DND-41 (cell line): Measurements from ENCODE around the gene NAA16.
A peak's percentile ranks its signal among the peaks of the same experiment; 100 is the strongest.

ENCODE experiments used
- ATAC-seq: fragments of 200-7000 bp; cut with Tn5 transposase; 3 replicates; pipeline ENCODE4 v1.9.1; 2021; ENCODE audit warnings: low read depth; ENCODE audit not compliant: insufficient read depth
- DNase-seq: peaks from one replicate; pipeline ENCODE4 v3.0.0-alpha.2; 2020
- H2AFZ ChIP-seq: 2 replicates; pipeline ENCODE4 v1.6.0; 2012; ENCODE audit warnings: low read depth, low read length
- H3K27ac ChIP-seq: 2 replicates; pipeline ENCODE4 v1.5.1; 2012; ENCODE audit warnings: low read length, inconsistent platforms
- H3K27me3 ChIP-seq: fragments of 200-600 bp; sonication (generic); 2 replicates; pipeline ENCODE4 v1.6.0; 2012; ENCODE audit warnings: low read length, mild to moderate bottlenecking, inconsistent platforms; ENCODE audit not compliant: insufficient read depth, poor library complexity
- H3K36me3 ChIP-seq: 2 replicates; pipeline ENCODE4 v1.5.1; 2012; ENCODE audit warnings: low read length, inconsistent platforms; ENCODE audit not compliant: insufficient read depth
- H3K4me1 ChIP-seq: 2 replicates; pipeline ENCODE4 v1.5.1; 2012; ENCODE audit warnings: mild to moderate bottlenecking, low read length; ENCODE audit not compliant: insufficient read depth
- H3K4me2 ChIP-seq: 2 replicates; pipeline ENCODE4 v1.6.0; 2012; ENCODE audit warnings: mild to moderate bottlenecking, moderate library complexity, low read length, inconsistent platforms; ENCODE audit not compliant: insufficient read depth
- H3K4me3 ChIP-seq, 2 experiments: fragments of 200-600 bp in 1 of 2; shearing (Covaris generic) in 1 of 2; 2 replicates each; pipeline ENCODE4 v1.5.1; 2012 to 2016; ENCODE audit warnings: inconsistent platforms in 2 of 2, low read length in 2 of 2, mild to moderate bottlenecking in 2 of 2, low read depth in 1 of 2, moderate library complexity in 1 of 2
- H3K79me2 ChIP-seq: 2 replicates; pipeline ENCODE4 v1.6.0; 2012; ENCODE audit warnings: low read length, inconsistent platforms; ENCODE audit not compliant: insufficient read depth
- H3K9ac ChIP-seq: 2 replicates; pipeline ENCODE4 v1.6.0; 2012; ENCODE audit warnings: low read depth, mild to moderate bottlenecking, inconsistent platforms, low read length, moderate library complexity
- H3K9me3 ChIP-seq: 2 replicates; pipeline ENCODE4 v1.5.1; 2012; ENCODE audit warnings: low read length, moderate library complexity, mild to moderate bottlenecking, inconsistent platforms; ENCODE audit not compliant: insufficient read depth, severe bottlenecking
- H4K20me1 ChIP-seq: 2 replicates; pipeline ENCODE4 v1.6.0; 2012; ENCODE audit warnings: low read length; ENCODE audit not compliant: insufficient read depth
- CTCF ChIP-seq: IDR thresholded peaks from 2 replicates; pipeline ENCODE4 v1.5.1; 2012; ENCODE audit warnings: borderline replicate concordance, low read length, moderate library complexity, mild to moderate bottlenecking; ENCODE audit not compliant: poor library complexity, severe bottlenecking; ENCODE audit errors: extremely low read depth
- EZH2 ChIP-seq: IDR thresholded peaks from 3 replicates; pipeline ENCODE4 v1.6.1; 2012; ENCODE audit warnings: borderline replicate concordance, low read depth, mild to moderate bottlenecking, moderate library complexity, low read length, inconsistent platforms; ENCODE audit not compliant: severe bottlenecking

Gene NAA16

GRCh38 chr13:41413872-41414271 is 102.8 kb downstream of the NAA16 start:
- no peaks in the 10 kb centered on the region for H3K27me3 ChIP-seq

GRCh38 chr13:41416276-41416675 is 105.2 kb downstream of the NAA16 start:
- no peak for ATAC-seq
- H3K79me2 ChIP-seq: no peaks in the 10 kb centered on the region
- peaks cover 16% of the 10 kb centered on the region for H3K4me1 ChIP-seq

More at GRCh38 chr13:41413872-41414271, 102.8 kb downstream of the NAA16 start:
- Histone ChIP-seq H3K36me3 (no peaks in the 10 kb centered on the region), H3K4me2 (no peak overlapping the region), H3K9ac (no peak overlapping the region), H3K4me3 (no peak overlapping the region), H4K20me1 (no peaks in the 10 kb centered on the region), H3K79me2 (no peaks in the 10 kb centered on the region), H3K27ac (no peak overlapping the region), H3K4me1 (peaks cover 12% of the 10 kb centered on the region), H2AFZ (no peak overlapping the region), H3K9me3 (no peaks in the 10 kb centered on the region)
- ATAC-seq (no peak), DNase-seq (no peak)
- TF ChIP-seq EZH2: no peak
- TF ChIP-seq CTCF: no peak

GRCh38 chr13:41418027-41418426 is 107.0 kb downstream of the NAA16 start:
- Histone ChIP-seq H3K79me2 (no peaks in the 10 kb centered on the region), H3K36me3 (no peaks in the 10 kb centered on the region), H3K27ac (peak overlapping the region; percentile 46), H3K9me3 (no peaks in the 10 kb centered on the region), H3K9ac (no peak overlapping the region), H2AFZ (0 out of 2 replicates have a peak overlapping the region, but pooled peaks have one; percentile 8), H3K4me3 (no peak overlapping the region), H4K20me1 (no peaks in the 10 kb centered on the region), H3K27me3 (no peaks in the 10 kb centered on the region), H3K4me2 (no peak overlapping the region), H3K4me1 (peaks cover 16% of the 10 kb centered on the region)
- TF ChIP-seq EZH2 (no peak), CTCF (no peak)
- DNase-seq (no peak), ATAC-seq (peak; percentile 57; the same call in 2 of the 3 replicates)

More at GRCh38 chr13:41416276-41416675, 105.2 kb downstream of the NAA16 start:
- no peak overlapping the region for H3K4me3 ChIP-seq
- TF ChIP-seq EZH2 (no peak), CTCF (no peak)
- no peak overlapping the region for H2AFZ ChIP-seq
- H3K4me2 ChIP-seq: no peak overlapping the region
- no peaks in the 10 kb centered on the region for H3K27me3 ChIP-seq
- H3K36me3 ChIP-seq: no peaks in the 10 kb centered on the region
- no peak for DNase-seq
- no peak overlapping the region for H3K9ac ChIP-seq
- H4K20me1 ChIP-seq: no peaks in the 10 kb centered on the region
- no peaks in the 10 kb centered on the region for H3K9me3 ChIP-seq
- no peak overlapping the region for H3K27ac ChIP-seq

- no peaks in the 10 kb centered on the region for H4K20me1 ChIP-seq
- ATAC-seq: no peak
- no peak overlapping the region for H3K4me3 ChIP-seq
- no peaks in the 10 kb centered on the region for H3K36me3 ChIP-seq
- no peak overlapping the region for H2AFZ ChIP-seq
- peaks cover 16% of the 10 kb centered on the region for H3K4me1 ChIP-seq
- no peak overlapping the region for H3K9ac ChIP-seq
- no peaks in the 10 kb centered on the region for H3K27me3 ChIP-seq
- H3K9me3 ChIP-seq: no peaks in the 10 kb centered on the region
- TF ChIP-seq CTCF: no peak
- TF ChIP-seq EZH2: no peak
- no peak for DNase-seq
- H3K4me2 ChIP-seq: no peak overlapping the region
- H3K79me2 ChIP-seq: no peaks in the 10 kb centered on the region
- H3K27ac ChIP-seq: peak overlapping the region; percentile 2; the same call in 1 of the 2 replicates
These were observed 107.7 kb downstream of the NAA16 start for GRCh38 chr13:41418731-41419130.
